K562 (cell line): ENCODE results near the gene VPS33A. TPM values are rescaled to one million over a fixed set of nuclear protein-coding genes. Genes with fewer than 3 reads are reported as not detected.
A peak's percentile ranks its signal among the peaks of the same experiment; 100 is the strongest.

Source experiments
- ATAC-seq: fragments of 200-7000 bp; cut with Tn5 transposase; 3 replicates; pipeline ENCODE4 v1.9.1; 2020; ENCODE audit warnings: moderate library complexity
- BruUV-seq: library from RNA; stranded (reverse); fragments of 400-500 nt; replicated peaks from 2 replicates; lab custom pipeline; 2021; lab: Mats Ljungman, UMichigan
- CTCF ChIA-PET: fragments of 300-600 bp; formaldehyde crosslinking; extraction: SDS; loops from one replicate; lab custom pipeline; 2021; ENCODE audit warnings: low intra/inter-chr PET ratio; lab: Yijun Ruan, JAX
- POLR2A ChIA-PET: fragments of 300-600, 350-650 bp; sonication (Branson Sonifier 250); formaldehyde crosslinking; extraction: SDS; loops from one replicate; lab custom pipeline; 2021; ENCODE audit warnings: antibody characterized with exemption, inconsistent platforms; lab: Yijun Ruan, JAX
- DNase-seq, 4 experiments: peaks; one replicate each; pipeline versions ENCODE4 v3.0.0 to v3.0.0-alpha.2; 2011 to 2018; ENCODE audit warnings: low spot score in 3 of 4, mixed read lengths in 3 of 4; ENCODE audit errors: extremely low read depth in 1 of 4
- FAIRE-seq: peaks from 2 replicates; lab custom pipeline; 2011; peaks lifted over from hg19 to GRCh38; lab: Jason Lieb, UNC
- H2AFZ ChIP-seq: 2 replicates; pipeline ENCODE4 v1.6.0; 2011; ENCODE audit warnings: low read depth, low read length, control low read depth, inconsistent platforms
- H3K27ac ChIP-seq: fragments of 200-600 bp; 3 replicates; pipeline ENCODE4 v1.8.0; 2011; ENCODE audit warnings: low read depth, mild to moderate bottlenecking, control low read depth, inconsistent platforms, low read length, moderate library complexity, mixed read lengths; ENCODE audit errors: extremely low read depth
- H3K27me3 ChIP-seq, 2 experiments: fragments of 300-600 bp in 1 of 2; 2 replicates in 1 of 2; 3 replicates in 1 of 2; pipeline versions ENCODE4 v1.6.0 to v1.8.0; 2011; ENCODE audit warnings: inconsistent platforms in 2 of 2, low read length in 2 of 2, mild to moderate bottlenecking in 1 of 2, mixed read lengths in 1 of 2, moderate library complexity in 1 of 2; ENCODE audit not compliant: control insufficient read depth in 2 of 2, insufficient read depth in 2 of 2
- H3K36me3 ChIP-seq: fragments of 300-600 bp; 3 replicates; pipeline ENCODE4 v1.8.0; 2011; ENCODE audit warnings: mild to moderate bottlenecking, low read length, inconsistent platforms; ENCODE audit not compliant: control insufficient read depth, insufficient read depth
- H3K4me1 ChIP-seq, 2 experiments: fragments of 200-600 bp in 1 of 2; replicated peaks in 1 of 2; 2 replicates in 1 of 2; 3 replicates in 1 of 2; pipeline versions ENCODE4 v1.5.1 to v1.8.0; 2011; ENCODE audit warnings: inconsistent platforms in 2 of 2, low read length in 2 of 2, mild to moderate bottlenecking in 1 of 2, mixed read lengths in 1 of 2, moderate library complexity in 1 of 2; ENCODE audit not compliant: control insufficient read depth in 2 of 2, insufficient read depth in 2 of 2
- H3K4me2 ChIP-seq: 2 replicates; pipeline ENCODE4 v1.6.1; 2011; ENCODE audit warnings: low read length, control low read depth, inconsistent platforms, mixed read lengths; ENCODE audit not compliant: insufficient read depth
- H3K4me3 ChIP-seq: fragments of 200-600 bp; sonication (generic), shearing (Covaris generic); 2 replicates; pipeline ENCODE4 v1.5.1; 2016; ENCODE audit warnings: control low read depth, inconsistent platforms
- H3K79me2 ChIP-seq: fragments of 200-600 bp; 3 replicates; pipeline ENCODE4 v1.8.0; 2011; ENCODE audit warnings: low read length, inconsistent platforms; ENCODE audit not compliant: control insufficient read depth, insufficient read depth
- H3K9ac ChIP-seq, 2 experiments: 2 replicates each; pipeline versions ENCODE4 v1.6.0 to v1.6.1; 2011; ENCODE audit warnings: low read depth in 2 of 2, low read length in 2 of 2, control low read depth in 1 of 2, inconsistent platforms in 1 of 2, mild to moderate bottlenecking in 1 of 2, mixed read lengths in 1 of 2; ENCODE audit not compliant: insufficient read depth in 1 of 2
- H3K9me1 ChIP-seq: one replicate; pipeline ENCODE4 v1.6.0; 2011; ENCODE audit warnings: inconsistent platforms, mild to moderate bottlenecking, low read length, moderate library complexity; ENCODE audit not compliant: control insufficient read depth, insufficient read depth
- H3K9me3 ChIP-seq: replicated peaks from 2 replicates; pipeline ENCODE4 v1.5.1; 2011; ENCODE audit warnings: low read depth, low read length, inconsistent platforms; ENCODE audit not compliant: control insufficient read depth, insufficient read depth
- H4K20me1 ChIP-seq: replicated peaks from 2 replicates; pipeline ENCODE4 v1.6.1; 2011; ENCODE audit warnings: low read length, inconsistent platforms, mixed read lengths; ENCODE audit not compliant: control insufficient read depth, insufficient read depth
- BDP1 ChIP-seq: IDR thresholded peaks from 3 replicates; pipeline ENCODE4 v1.6.1; 2011; ENCODE audit not compliant: insufficient read length, insufficient read depth
- CCNT2 ChIP-seq: IDR thresholded peaks from 2 replicates; pipeline ENCODE4 v1.6.1; 2011; ENCODE audit warnings: borderline replicate concordance, low read depth, mild to moderate bottlenecking, moderate library complexity, mixed read lengths, low read length; ENCODE audit not compliant: insufficient read length; ENCODE audit errors: extremely low read depth
- EHMT2 ChIP-seq: fragments of 450-650 bp; IDR thresholded peaks from 2 replicates; pipeline ENCODE4 v1.6.1; 2018; ENCODE audit warnings: antibody characterized with exemption
- ILF3 ChIP-seq: fragments of 450-650 bp; IDR thresholded peaks from 2 replicates; pipeline ENCODE4 v1.6.1; 2018; ENCODE audit warnings: antibody characterized with exemption, mild to moderate bottlenecking, moderate library complexity, borderline replicate concordance
- IRF2 ChIP-seq: sonication (generic); formaldehyde crosslinking; IDR thresholded peaks from 2 replicates; pipeline ENCODE4 v1.8.1; 2022; ENCODE audit warnings: mild to moderate bottlenecking, missing genetic modification reagents
- KAT8 ChIP-seq: fragments of 450-650 bp; IDR thresholded peaks from 2 replicates; pipeline ENCODE4 v1.6.1; 2016; ENCODE audit warnings: low read depth, mild to moderate bottlenecking
- NR2C1 ChIP-seq, 2 experiments: fragments of 450-650 bp; IDR thresholded peaks; 2 replicates each; pipeline ENCODE4 v1.6.1; 2017; ENCODE audit warnings: mild to moderate bottlenecking in 2 of 2, antibody characterized with exemption in 1 of 2, inconsistent platforms in 1 of 2, missing compliant biosample characterization in 1 of 2, missing genetic modification characterization in 1 of 2
- PML ChIP-seq: IDR thresholded peaks from 2 replicates; pipeline ENCODE4 v1.6.1; 2012; ENCODE audit warnings: low read length, inconsistent platforms
- RBM14 ChIP-seq: fragments of 200-400 bp; formaldehyde crosslinking; IDR thresholded peaks from 2 replicates; pipeline ENCODE4 v1.6.1; 2018; ENCODE audit warnings: low read depth, mild to moderate bottlenecking, low read length, moderate library complexity, borderline replicate concordance; ENCODE audit not compliant: insufficient read depth
- ZBTB7A ChIP-seq: IDR thresholded peaks from 2 replicates; pipeline ENCODE4 v1.6.1; 2011; ENCODE audit warnings: low read depth, mild to moderate bottlenecking, low read length, moderate library complexity, borderline replicate concordance; ENCODE audit not compliant: control insufficient read depth
- ZC3H11A ChIP-seq: IDR thresholded peaks from 2 replicates; pipeline ENCODE4 v1.6.1; 2012; ENCODE audit warnings: low read depth, low read length, improper control_type of control experiment
- ZFP30 ChIP-seq: fragments of 250-450 bp; sonication (Bioruptor Pico); IDR thresholded peaks from 2 replicates; pipeline ENCODE4 v1.8.0; 2022; ENCODE audit warnings: moderate library complexity, mild to moderate bottlenecking, inconsistent platforms, borderline replicate concordance
- ZNF121 ChIP-seq: sonication (generic); formaldehyde crosslinking; conservative IDR thresholded peaks from 2 replicates; pipeline ENCODE4 v1.8.0; 2022; ENCODE audit warnings: missing genetic modification reagents
- ZNF263 ChIP-seq: sonication (generic); formaldehyde crosslinking; IDR thresholded peaks from 2 replicates; pipeline ENCODE4 v1.8.0; 2022; ENCODE audit warnings: mild to moderate bottlenecking, missing genetic modification reagents, borderline replicate concordance
- ZNF780A ChIP-seq: fragments of 250-450 bp; sonication (Bioruptor Pico); IDR thresholded peaks from 2 replicates; pipeline ENCODE4 v1.5.0; 2021; ENCODE audit warnings: mild to moderate bottlenecking
- WGBS: fragments of 100-300 bp; shearing (Covaris generic); methylation state at CpG from one replicate; pipeline ENCODE4 v1.1.6; 2016; ENCODE audit warnings: low coverage, mixed read lengths; ENCODE audit not compliant: insufficient coverage; ENCODE audit errors: missing lambda C conversion rate; 5-methylcytosine and 5-hydroxymethylcytosine counted together
- in situ Hi-C: fragments of 300-500 bp; cut with MboI; formaldehyde crosslinking; loops from 4 replicates; pipeline ENCODE4 v1.15.0; 2018; ENCODE audit warnings: inconsistent platforms, mixed read lengths
- intact Hi-C: fragments of 100-400 bp; cut with micrococcal nuclease; formaldehyde crosslinking; loops from 2 replicates; pipeline ENCODE4 v1.14.2; 2022
- polyA plus RNA-seq, 8 experiments: library from polyadenylated mRNA; depleted of rRNA in 4 of 8; stranded (reverse) in 5 of 8; unstranded in 3 of 8; fragments of >200 nt; fragmentation: Nextera tagmentation in 2 of 8; fragmentation: Illumina TruSeq in 1 of 8; extraction: Ambion mirVana in 2 of 8; extraction: Trizol in 1 of 8; gene quantifications; 2 replicates each; pipeline versions ENCODE4 v1.2.1 to v1.2.3, GENCODE V29; 2011 to 2014; ENCODE audit warnings: inconsistent platforms in 1 of 8, missing spikeins in 1 of 8
- total RNA-seq, 7 experiments: library from RNA; depleted of rRNA in 6 of 7; stranded (reverse); fragments of >200 nt in 6 of 7; fragmentation: Illumina TruSeq in 2 of 7; extraction: Trizol in 2 of 7; gene quantifications; 2 replicates each; pipeline versions ENCODE4 v1.2.1 to v1.2.3, GENCODE V29; 2011 to 2021; ENCODE audit warnings: low replicate concordance in 1 of 7
- TF ChIP-seq, protein P1 (sequence below): fragments of 250-450 bp; sonication (Bioruptor Pico); IDR thresholded peaks from 2 replicates; pipeline ENCODE4 v1.4.0; 2020; ENCODE audit warnings: borderline replicate concordance
- TF ChIP-seq, protein P2 (sequence below): fragments of 250-450 bp; sonication (Bioruptor Pico); IDR thresholded peaks from 2 replicates; pipeline ENCODE4 v1.5.0; 2021

The VPS33A gene
- total and polyA plus RNA-seq, 9 of the 15 experiments (the other 6 are each of a cell fraction or from before 2014, with no cell fraction given): 10.6 to 34.3 (median 25.3) TPM

- H3K9ac ChIP-seq: peak overlapping the region in 1 of 2 experiments; percentile 74; a peak in 1 of 4 replicates
- TF ChIP-seq, protein P1, sequence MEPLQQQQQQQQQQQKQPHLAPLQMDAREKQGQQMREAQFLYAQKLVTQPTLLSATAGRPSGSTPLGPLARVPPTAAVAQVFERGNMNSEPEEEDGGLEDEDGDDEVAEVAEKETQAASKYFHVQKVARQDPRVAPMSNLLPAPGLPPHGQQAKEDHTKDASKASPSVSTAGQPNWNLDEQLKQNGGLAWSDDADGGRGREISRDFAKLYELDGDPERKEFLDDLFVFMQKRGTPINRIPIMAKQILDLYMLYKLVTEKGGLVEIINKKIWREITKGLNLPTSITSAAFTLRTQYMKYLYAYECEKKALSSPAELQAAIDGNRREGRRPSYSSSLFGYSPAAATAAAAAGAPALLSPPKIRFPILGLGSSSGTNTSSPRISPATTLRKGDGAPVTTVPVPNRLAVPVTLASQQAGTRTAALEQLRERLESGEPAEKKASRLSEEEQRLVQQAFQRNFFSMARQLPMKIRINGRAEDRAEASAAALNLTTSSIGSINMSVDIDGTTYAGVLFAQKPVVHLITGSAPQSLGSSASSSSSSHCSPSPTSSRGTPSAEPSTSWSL (CRISPR knock-in tag): no peak
- TF ChIP-seq KAT8: no peak
- no peak for TF ChIP-seq ZBTB7A
- no peak for TF ChIP-seq ZFP30 (CRISPR knock-in tag)
- no peak for TF ChIP-seq ZNF121
- TF ChIP-seq ZC3H11A: no peak
- no peak for TF ChIP-seq CCNT2
- no peak for TF ChIP-seq ILF3
- no peak for TF ChIP-seq IRF2 (CRISPR knock-in tag)
- TF ChIP-seq RBM14: no peak
- TF ChIP-seq EHMT2: no peak
- TF ChIP-seq NR2C1 (IDR thresholded peaks at IDR 0.05): no peak
- no peak for TF ChIP-seq NR2C1 (tag; IDR thresholded peaks at IDR 0.05)
- TF ChIP-seq, protein P2, sequence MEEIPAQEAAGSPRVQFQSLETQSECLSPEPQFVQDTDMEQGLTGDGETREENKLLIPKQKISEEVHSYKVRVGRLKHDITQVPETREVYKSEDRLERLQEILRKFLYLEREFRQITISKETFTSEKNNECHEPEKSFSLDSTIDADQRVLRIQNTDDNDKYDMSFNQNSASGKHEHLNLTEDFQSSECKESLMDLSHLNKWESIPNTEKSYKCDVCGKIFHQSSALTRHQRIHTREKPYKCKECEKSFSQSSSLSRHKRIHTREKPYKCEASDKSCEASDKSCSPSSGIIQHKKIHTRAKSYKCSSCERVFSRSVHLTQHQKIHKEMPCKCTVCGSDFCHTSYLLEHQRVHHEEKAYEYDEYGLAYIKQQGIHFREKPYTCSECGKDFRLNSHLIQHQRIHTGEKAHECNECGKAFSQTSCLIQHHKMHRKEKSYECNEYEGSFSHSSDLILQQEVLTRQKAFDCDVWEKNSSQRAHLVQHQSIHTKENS (CRISPR knock-in tag): no peak
- TF ChIP-seq ZNF780A (CRISPR knock-in tag): no peak
- no peak for TF ChIP-seq ZNF263 (CRISPR knock-in tag)
- TF ChIP-seq PML: no peak
- TF ChIP-seq BDP1: no peak
- no TSS peak for BruUV-seq
- no peaks in the 10 kb centered on the region for H3K27me3 ChIP-seq
- in situ Hi-C loops (no loop called here), intact Hi-C loops (no loop called here)
- H3K4me2 ChIP-seq: no peak overlapping the region
- CTCF ChIA-PET: interaction anchor here (0.7 kb wide), 1 partner anchor 1134 kb away, joined by 3 read pairs; no protein-coding TSS in a partner anchor
- DNase-seq (no peak), FAIRE-seq (no peak), ATAC-seq (no peak)
- H3K79me2 ChIP-seq: no peaks in the 10 kb centered on the region
- H3K27ac ChIP-seq: no peak overlapping the region
- H3K36me3 ChIP-seq: no peaks in the 10 kb centered on the region
- H3K4me1 ChIP-seq: peaks cover 18 to 56% of the 10 kb centered on the region in 2 experiments
- no peaks in the 10 kb centered on the region for H3K9me1 ChIP-seq
- H2AFZ ChIP-seq: no peak overlapping the region; the same call in 1 of the 2 replicates
- 77% methylated on average over 27 of the region's 29 CpGs for WGBS
- peaks cover 13% of the 10 kb centered on the region for H3K9me3 ChIP-seq
- H3K4me3 ChIP-seq: no peak overlapping the region
- H4K20me1 ChIP-seq: no peaks in the 10 kb centered on the region
- POLR2A ChIA-PET: interaction anchor here (0.6 kb wide), 1 partner anchor 124 kb away, joined by 3 read pairs; no protein-coding TSS in a partner anchor
Observed at GRCh38 chr12:122199484-122200355, 66.6 kb downstream of the VPS33A start.
